NAMALWA (cell line): ENCODE results near the gene MROH2B.

Experiments
- DNase-seq: peaks from one replicate; pipeline ENCODE4 v3.0.0-alpha.2; 2015; ENCODE audit warnings: low spot score

MROH2B gene

GRCh38 chr5:40972434-40972833 is 98.7 kb downstream of the MROH2B start:
- DNase-seq = no peak

GRCh38 chr5:40962207-40962955 is 108.8 kb downstream of the MROH2B start:
- DNase-seq = peak; percentile 9

- no peak for DNase-seq
Observed at GRCh38 chr5:40960037-40960436, 111.1 kb downstream of the MROH2B start.

GRCh38 chr5:40958811-40959210 is 112.3 kb downstream of the MROH2B start:
- DNase-seq = no peak

- DNase-seq = no peak
Observed at GRCh38 chr5:40957048-40957447, 114.1 kb downstream of the MROH2B start.

- no peak for DNase-seq
Observed at GRCh38 chr5:40955313-40955712, 115.8 kb downstream of the MROH2B start.
